ENCODE measurements around the gene DMGDH. TPM values are rescaled to one million over a fixed set of nuclear protein-coding genes. Genes with fewer than 3 reads are reported as not detected.

Gene DMGDH
- total RNA-seq, 1 experiment from 2014 or later = not detected

- Histone ChIP-seq H2AK5ac (ENCODE audit: insufficient read length, low read length) (no peak overlapping the region), H3K9ac (ENCODE audit: extremely low read depth, insufficient read length, low read length) (no peak overlapping the region), H3K18ac (ENCODE audit: insufficient read length, low read depth, low read length) (no peak overlapping the region), H4K8ac (replicated peaks; ENCODE audit: insufficient read length, low read depth, low read length) (no peak overlapping the region), H3K27ac (ENCODE audit: insufficient read length, low read depth, low read length) (no peak overlapping the region), H3K4ac (ENCODE audit: low read depth, low read length) (no peak overlapping the region), H3K79me1 (ENCODE audit: insufficient read depth, low read depth, low read length, poor library complexity, severe bottlenecking) (no peaks in the 10 kb centered on the region), H2BK15ac (ENCODE audit: low read depth, low read length) (no peak overlapping the region), H3K9me3 (ENCODE audit: control insufficient read depth, low read depth, low read length) (no peaks in the 10 kb centered on the region), H3K56ac (ENCODE audit: insufficient read length, low read depth, low read length) (no peak overlapping the region), H3K4me1 (ENCODE audit: insufficient read depth, low read length) (no peaks in the 10 kb centered on the region), H3K23me2 (ENCODE audit: insufficient read length, low read depth, low read length, poor library complexity, severe bottlenecking) (no peaks in the 10 kb centered on the region), H2BK12ac (ENCODE audit: insufficient read length, low read depth, low read length) (no peak overlapping the region), H4K5ac (ENCODE audit: insufficient read length, low read depth, low read length) (no peak overlapping the region), H4K91ac (ENCODE audit: insufficient read length, low read depth, low read length) (no peak overlapping the region), H3K4me2 (ENCODE audit: insufficient read depth, insufficient read length, low read length) (no peak overlapping the region), H2AFZ (ENCODE audit: low read length) (no peak overlapping the region), H3T11ph (ENCODE audit: low read length) (no peak overlapping the region), H2BK20ac (ENCODE audit: low read depth, low read length, poor library complexity, severe bottlenecking) (no peak overlapping the region), H3K14ac (ENCODE audit: insufficient read depth, low read length) (no peak overlapping the region), H3K79me2 (ENCODE audit: insufficient read depth, low read length) (no peaks in the 10 kb centered on the region), H3K27me3 (ENCODE audit: insufficient read depth, low read length) (no peaks in the 10 kb centered on the region), H2BK5ac (ENCODE audit: insufficient read length, low read length) (no peak overlapping the region), H4K20me1 (ENCODE audit: control insufficient read depth, insufficient read depth, insufficient read length) (no peaks in the 10 kb centered on the region), H2BK120ac (ENCODE audit: low read depth, low read length, poor library complexity, severe bottlenecking) (no peak overlapping the region), H3K23ac (ENCODE audit: insufficient read length, low read depth, low read length) (no peak overlapping the region)
- no peaks in the 10 kb centered on the region for H3K36me3 Mint-ChIP-seq (ENCODE audit: insufficient read depth in 1 of 3, low read depth in 3 of 3)
- no peak for TF ChIP-seq CTCF (conservative IDR thresholded peaks at IDR 0.05)
- no peak overlapping the region for H3K27ac Mint-ChIP-seq
- no peaks in the 10 kb centered on the region for H3K4me1 Mint-ChIP-seq
- no peaks in the 10 kb centered on the region for H3K9me3 Mint-ChIP-seq
- H3K27me3 Mint-ChIP-seq (ENCODE audit: low read depth) = no peaks in the 10 kb centered on the region
- no CpG with 5 or more reads among the region's 3 CpGs for WGBS (ENCODE audit: extremely low coverage, insufficient read length, low lambda C conversion rate)
- no peak overlapping the region for H3K4me3 Mint-ChIP-seq
- no peak for DNase-seq
These were observed 27.3 kb downstream of the DMGDH start for GRCh38 chr5:79042188-79042587.

Data from H9 (cell line).